Mesenchymal stem cell (in vitro differentiated cells and primary cell): ENCODE results near the gene NLRP13.

ENCODE experiments used
- DNase-seq: peaks from one replicate; pipeline ENCODE4 v3.0.0-alpha.2; 2013
- H2AFZ ChIP-seq: one replicate; pipeline ENCODE4 v1.6.1; 2013; ENCODE audit warnings: low read depth, mild to moderate bottlenecking, control low read depth, inconsistent platforms, low read length, moderate library complexity
- H2AK5ac ChIP-seq: 2 replicates; pipeline ENCODE4 v1.6.1; 2013; ENCODE audit warnings: low read length, moderate library complexity, mild to moderate bottlenecking, inconsistent platforms; ENCODE audit not compliant: severe bottlenecking
- H2BK120ac ChIP-seq: one replicate; pipeline ENCODE4 v1.6.1; 2013; ENCODE audit warnings: low read depth, mild to moderate bottlenecking, inconsistent platforms, low read length, moderate library complexity
- H2BK12ac ChIP-seq, 2 experiments: one replicate each; pipeline ENCODE4 v1.6.1; 2013; ENCODE audit warnings: inconsistent platforms in 2 of 2, low read length in 2 of 2, mild to moderate bottlenecking in 2 of 2, moderate library complexity in 2 of 2, control low read depth in 1 of 2
- H2BK15ac ChIP-seq: one replicate; pipeline ENCODE4 v1.6.1; 2013; ENCODE audit warnings: mild to moderate bottlenecking, low read depth, inconsistent platforms; ENCODE audit not compliant: poor library complexity, severe bottlenecking
- H2BK5ac ChIP-seq: 2 replicates; pipeline ENCODE4 v1.6.1; 2013; ENCODE audit warnings: low read depth, mild to moderate bottlenecking, low read length, control low read depth, inconsistent platforms; ENCODE audit not compliant: poor library complexity, severe bottlenecking
- H3K14ac ChIP-seq, 2 experiments: one replicate each; pipeline ENCODE4 v1.6.1; 2013; ENCODE audit warnings: inconsistent platforms in 2 of 2, low read length in 2 of 2, control low read depth in 1 of 2, mild to moderate bottlenecking in 1 of 2, moderate library complexity in 1 of 2
- H3K18ac ChIP-seq, 2 experiments: one replicate each; pipeline ENCODE4 v1.6.1; 2013; ENCODE audit warnings: inconsistent platforms in 2 of 2, low read length in 2 of 2, control low read depth in 1 of 2, low read depth in 1 of 2, mild to moderate bottlenecking in 1 of 2
- H3K23ac ChIP-seq, 2 experiments: one replicate each; pipeline ENCODE4 v1.6.1; 2013; ENCODE audit warnings: inconsistent platforms in 2 of 2, low read length in 2 of 2, mild to moderate bottlenecking in 2 of 2, moderate library complexity in 2 of 2, control low read depth in 1 of 2
- H3K27ac ChIP-seq: 2 replicates; pipeline ENCODE4 v1.5.1; 2013; ENCODE audit warnings: mild to moderate bottlenecking, moderate library complexity, low read length, control low read depth, inconsistent platforms; ENCODE audit not compliant: poor library complexity, severe bottlenecking
- H3K27me3 ChIP-seq, 2 experiments: 2 replicates each; pipeline versions ENCODE4 v1.6.1 to v1.7.0; 2013; ENCODE audit warnings: low read length in 2 of 2, mild to moderate bottlenecking in 2 of 2, moderate library complexity in 2 of 2, control low read depth in 1 of 2, inconsistent platforms in 1 of 2; ENCODE audit not compliant: control insufficient read depth in 1 of 2, insufficient read depth in 1 of 2
- H3K36me3 ChIP-seq, 2 experiments: 2 replicates each; pipeline versions ENCODE4 v1.6.1 to v1.7.0; 2013; ENCODE audit warnings: low read length in 2 of 2, control low read depth in 1 of 2, inconsistent platforms in 1 of 2, low read depth in 1 of 2, mild to moderate bottlenecking in 1 of 2; ENCODE audit not compliant: insufficient read depth in 2 of 2, control insufficient read depth in 1 of 2
- H3K4ac ChIP-seq, 2 experiments: one replicate each; pipeline ENCODE4 v1.6.1; 2013; ENCODE audit warnings: inconsistent platforms in 2 of 2, low read length in 2 of 2, mild to moderate bottlenecking in 2 of 2, moderate library complexity in 2 of 2, control low read depth in 1 of 2, low read depth in 1 of 2
- H3K4me1 ChIP-seq: 2 replicates; pipeline ENCODE4 v1.6.1; 2013; ENCODE audit warnings: low read depth, low read length, control low read depth; ENCODE audit not compliant: control insufficient read depth, insufficient read depth
- H3K4me2 ChIP-seq: 2 replicates; pipeline ENCODE4 v1.6.1; 2013; ENCODE audit warnings: low read length, mild to moderate bottlenecking, inconsistent platforms; ENCODE audit not compliant: poor library complexity, severe bottlenecking
- H3K4me3 ChIP-seq, 2 experiments: 2 replicates each; pipeline versions ENCODE4 v1.5.1 to v1.7.0; 2013; ENCODE audit warnings: low read length in 2 of 2, mild to moderate bottlenecking in 2 of 2, control low read depth in 1 of 2, low read depth in 1 of 2; ENCODE audit not compliant: insufficient read depth in 1 of 2
- H3K79me1 ChIP-seq: replicated peaks from 2 replicates; pipeline ENCODE4 v1.6.1; 2013; ENCODE audit warnings: mild to moderate bottlenecking, control low read depth, low read length, inconsistent platforms; ENCODE audit not compliant: poor library complexity, severe bottlenecking
- H3K9ac ChIP-seq: 2 replicates; pipeline ENCODE4 v1.7.0; 2013; ENCODE audit warnings: mild to moderate bottlenecking, low read length, moderate library complexity
- H3K9me3 ChIP-seq: 2 replicates; pipeline ENCODE4 v1.7.0; 2013; ENCODE audit warnings: mild to moderate bottlenecking, low read length; ENCODE audit not compliant: control insufficient read depth
- H4K8ac ChIP-seq: one replicate; pipeline ENCODE4 v1.6.1; 2013; ENCODE audit warnings: inconsistent platforms, mild to moderate bottlenecking, low read length, moderate library complexity
- H4K91ac ChIP-seq: one replicate; pipeline ENCODE4 v1.6.1; 2013; ENCODE audit warnings: mild to moderate bottlenecking, low read length, inconsistent platforms
- WGBS: methylation state at CpG from one replicate; pipeline ENCODE4 v1.1.7; 2013; ENCODE audit warnings: mixed read lengths; 5-methylcytosine and 5-hydroxymethylcytosine counted together

Gene NLRP13

DNA sequence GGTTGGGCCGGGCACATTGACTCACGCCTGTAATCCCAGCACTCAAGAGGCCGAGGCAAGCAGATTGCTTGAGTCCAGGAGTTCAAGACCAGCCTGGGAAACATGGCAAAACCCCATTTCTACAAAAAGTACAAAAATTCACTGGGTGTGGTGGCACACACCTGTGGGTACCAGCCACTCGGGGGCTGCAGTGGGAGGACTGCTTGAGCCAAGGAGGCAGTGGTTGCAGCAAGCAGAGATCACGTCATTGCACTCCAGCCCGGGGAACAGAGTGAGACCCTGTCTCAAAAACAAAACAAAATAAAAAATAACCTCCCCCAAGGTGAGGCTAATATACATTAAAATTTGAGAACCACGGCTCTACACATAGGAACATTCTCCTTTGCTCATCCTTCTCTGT lies 24.9 kb downstream of the NLRP13 start:
- Histone ChIP-seq H4K91ac (no peak overlapping the region), H3K9ac (no peak overlapping the region), H3K4me2 (no peak overlapping the region), H3K9me3 (peaks cover 45% of the 10 kb centered on the region), H3K18ac (no peak overlapping the region), H2BK12ac (no peak overlapping the region), H2AFZ (no peak overlapping the region), H2BK15ac (no peak overlapping the region), H3K4ac (no peak overlapping the region), H3K27me3 (no peaks in the 10 kb centered on the region), H3K23ac (no peak overlapping the region), H3K79me1 (no peaks in the 10 kb centered on the region), H2BK5ac (no peak overlapping the region), H2AK5ac (no peak overlapping the region), H2BK120ac (no peak overlapping the region), H3K4me1 (no peaks in the 10 kb centered on the region), H4K8ac (no peak overlapping the region), H3K27ac (no peak overlapping the region), H3K4me3 (no peak overlapping the region), H3K36me3 (no peaks in the 10 kb centered on the region), H3K14ac (no peak overlapping the region)
- no peak for DNase-seq
- 56% methylated on average over 7 of the region's 7 CpGs for WGBS

DNA sequence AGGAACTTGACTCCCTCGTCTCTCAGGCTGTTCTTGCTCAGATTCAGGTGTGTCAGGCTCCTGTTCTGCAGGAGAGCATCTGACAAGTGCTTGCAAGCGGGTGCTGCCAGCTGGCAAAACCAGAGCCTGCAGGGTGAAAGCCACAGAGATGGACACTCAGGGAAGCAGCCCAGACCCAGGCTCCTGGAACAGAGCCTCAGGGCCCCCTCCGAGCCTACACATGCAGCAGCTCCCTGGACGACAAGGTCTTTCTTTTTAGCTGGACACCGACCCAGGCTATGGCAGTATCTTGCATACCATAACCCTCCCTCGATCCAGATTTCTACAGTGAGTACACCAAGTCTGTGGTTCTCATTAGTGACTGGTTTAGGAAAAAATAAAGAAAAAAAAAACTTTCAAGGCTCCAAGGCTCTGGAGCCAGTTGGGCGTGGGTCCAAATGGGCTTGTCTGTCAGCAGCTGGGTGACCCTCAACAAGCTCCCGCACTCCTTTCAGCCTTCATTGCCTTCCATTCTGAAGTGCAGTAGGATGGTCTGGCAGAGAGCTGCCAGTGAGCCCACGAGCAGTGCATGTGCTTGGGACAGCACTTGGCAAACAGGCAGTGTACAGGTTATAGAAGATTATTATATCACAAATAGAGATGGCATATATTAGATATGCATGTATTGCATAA lies 29.9 kb downstream of the NLRP13 start:
- H4K8ac ChIP-seq: no peak overlapping the region
- no peak overlapping the region for H3K4me2 ChIP-seq
- no peak overlapping the region for H3K27ac ChIP-seq
- H2BK120ac ChIP-seq: no peak overlapping the region
- no peak overlapping the region for H3K4ac ChIP-seq
- H3K9ac ChIP-seq: no peak overlapping the region
- H3K14ac ChIP-seq: no peak overlapping the region
- H3K79me1 ChIP-seq: no peaks in the 10 kb centered on the region
- no peak overlapping the region for H2BK15ac ChIP-seq
- H3K18ac ChIP-seq: no peak overlapping the region
- DNase-seq: no peak
- peaks cover 39% of the 10 kb centered on the region for H3K9me3 ChIP-seq
- 65% methylated on average over 6 of the region's 9 CpGs for WGBS
- no peak overlapping the region for H3K4me3 ChIP-seq
- H3K27me3 ChIP-seq: no peaks in the 10 kb centered on the region
- H3K36me3 ChIP-seq: no peaks in the 10 kb centered on the region
- H2AFZ ChIP-seq: no peak overlapping the region
- no peak overlapping the region for H2AK5ac ChIP-seq
- no peak overlapping the region for H2BK5ac ChIP-seq
- no peak overlapping the region for H4K91ac ChIP-seq
- no peak overlapping the region for H2BK12ac ChIP-seq
- H3K23ac ChIP-seq: no peak overlapping the region
- H3K4me1 ChIP-seq: no peaks in the 10 kb centered on the region

DNA sequence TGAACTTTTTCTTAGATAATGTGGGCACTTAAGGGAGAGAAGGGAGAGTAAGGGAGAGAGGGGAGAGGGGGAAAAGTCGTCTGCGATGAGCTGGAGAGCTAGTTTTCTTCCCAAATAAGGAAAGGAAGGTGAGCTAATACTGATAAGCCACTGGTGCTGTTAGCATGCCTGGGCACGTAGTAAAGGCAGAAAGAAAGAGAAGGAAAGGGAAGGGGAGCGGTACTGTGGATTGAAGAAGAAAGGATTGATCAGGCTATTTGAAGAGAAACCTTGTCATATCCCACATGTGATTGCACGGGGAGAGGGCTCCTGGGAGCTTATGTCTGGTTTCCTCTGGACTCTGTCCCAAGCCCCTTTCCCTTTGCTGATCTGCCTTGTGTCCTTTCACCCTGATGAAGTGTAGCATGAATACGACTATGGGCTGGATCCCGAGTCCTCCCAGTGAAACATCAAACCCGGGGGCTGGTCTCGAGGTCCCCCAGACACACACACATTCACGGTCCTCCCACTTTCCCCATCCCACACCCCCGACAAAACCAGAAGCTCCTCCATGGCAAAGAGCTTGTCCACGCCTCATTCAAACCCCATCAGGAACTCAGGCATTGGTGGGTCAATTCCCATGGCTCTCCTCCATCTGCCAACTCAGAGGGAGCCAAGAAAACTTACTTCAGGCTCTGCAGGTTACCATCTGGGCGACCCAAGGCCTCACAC lies 30.6 kb downstream of the NLRP13 start:
- Histone ChIP-seq H3K4me3 (no peak overlapping the region), H3K27ac (no peak overlapping the region), H2BK120ac (no peak overlapping the region), H2AK5ac (no peak overlapping the region), H2AFZ (no peak overlapping the region), H3K14ac (no peak overlapping the region), H3K4me1 (no peaks in the 10 kb centered on the region), H4K8ac (no peak overlapping the region), H3K27me3 (no peaks in the 10 kb centered on the region), H3K9me3 (peaks cover 43% of the 10 kb centered on the region), H3K36me3 (no peaks in the 10 kb centered on the region), H2BK12ac (no peak overlapping the region), H2BK15ac (no peak overlapping the region), H3K9ac (no peak overlapping the region), H3K23ac (no peak overlapping the region), H2BK5ac (no peak overlapping the region), H4K91ac (no peak overlapping the region), H3K4me2 (no peak overlapping the region), H3K4ac (no peak overlapping the region), H3K79me1 (no peaks in the 10 kb centered on the region), H3K18ac (no peak overlapping the region)
- 58% methylated on average over 13 of the region's 13 CpGs for WGBS
- no peak for DNase-seq

DNA sequence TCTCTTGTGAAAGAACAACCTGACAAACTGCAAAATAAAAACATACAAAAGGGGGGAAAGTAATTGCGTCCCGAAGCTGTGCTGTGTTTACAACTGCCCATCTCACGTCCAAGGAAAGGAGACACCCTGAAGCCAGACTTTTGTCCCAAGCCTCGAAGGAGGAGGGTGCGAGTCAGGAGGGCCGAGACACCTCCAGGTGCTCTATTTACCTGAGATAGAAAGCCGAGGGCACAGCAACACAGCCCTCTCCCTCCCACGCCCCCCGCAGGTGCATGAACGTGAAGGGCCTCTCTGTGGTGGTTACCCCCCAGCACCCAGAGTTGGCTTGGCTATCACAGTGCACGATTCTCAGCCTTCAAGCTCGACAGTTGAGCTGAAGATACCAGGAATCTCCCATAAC lies 33.2 kb downstream of the NLRP13 start:
- Histone ChIP-seq H3K4me2 (no peak overlapping the region), H2BK5ac (no peak overlapping the region), H2BK120ac (no peak overlapping the region), H4K8ac (no peak overlapping the region), H2BK12ac (no peak overlapping the region), H3K27ac (no peak overlapping the region), H3K18ac (no peak overlapping the region), H2AFZ (no peak overlapping the region), H3K4me3 (no peak overlapping the region), H4K91ac (no peak overlapping the region), H3K4ac (no peak overlapping the region), H3K9ac (no peak overlapping the region), H2AK5ac (no peak overlapping the region), H3K14ac (no peak overlapping the region), H3K27me3 (no peaks in the 10 kb centered on the region), H3K36me3 (no peaks in the 10 kb centered on the region), H3K9me3 (peaks cover 28% of the 10 kb centered on the region), H3K79me1 (no peaks in the 10 kb centered on the region), H3K4me1 (no peaks in the 10 kb centered on the region), H3K23ac (no peak overlapping the region), H2BK15ac (no peak overlapping the region)
- no peak for DNase-seq
- WGBS: 64% methylated on average over 11 of the region's 12 CpGs
